K562 (cell line): ENCODE measurements around the gene PRELID1. TPM values are rescaled to one million over a fixed set of nuclear protein-coding genes. Genes with fewer than 3 reads are reported as not detected.

Experiments used
- ARNT ChIP-seq, 2 experiments: fragments of 450-650 bp; IDR thresholded peaks; 2 replicates each; pipeline ENCODE4 v1.6.1; 2016; ENCODE audit warnings: mild to moderate bottlenecking in 1 of 2
- HDAC8 ChIP-seq: fragments of 450-650 bp; IDR thresholded peaks from 2 replicates; pipeline ENCODE4 v1.6.1; 2016; ENCODE audit warnings: mild to moderate bottlenecking, missing genetic modification characterization, moderate library complexity, missing compliant biosample characterization
- ILF3 ChIP-seq: fragments of 450-650 bp; IDR thresholded peaks from 2 replicates; pipeline ENCODE4 v1.6.1; 2018; ENCODE audit warnings: antibody characterized with exemption, mild to moderate bottlenecking, moderate library complexity, borderline replicate concordance
- LEF1 ChIP-seq: fragments of 450-650 bp; IDR thresholded peaks from 2 replicates; pipeline ENCODE4 v1.6.1; 2016; ENCODE audit warnings: mild to moderate bottlenecking
- MAFG ChIP-seq: fragments of 450-650 bp; conservative IDR thresholded peaks from 2 replicates; pipeline ENCODE4 v1.6.1; 2016; ENCODE audit warnings: missing genetic modification characterization, missing compliant biosample characterization
- NELFE ChIP-seq: IDR thresholded peaks from 2 replicates; pipeline ENCODE4 v1.6.1; 2011; ENCODE audit warnings: mild to moderate bottlenecking; ENCODE audit not compliant: insufficient read depth, insufficient read length
- PHF21A ChIP-seq: fragments of 450-650 bp; IDR thresholded peaks from 2 replicates; pipeline ENCODE4 v1.6.1; 2017; ENCODE audit warnings: low read depth, borderline replicate concordance
- PRMT5 ChIP-seq: sonication (generic); formaldehyde crosslinking; IDR thresholded peaks from 2 replicates; pipeline ENCODE4 v1.5.0; 2020; ENCODE audit warnings: missing genetic modification reagents
- SPI1 ChIP-seq: IDR thresholded peaks from 2 replicates; pipeline ENCODE4 v1.6.1; 2011; ENCODE audit warnings: low read depth, low read length, control low read depth, borderline replicate concordance
- U2AF1 ChIP-seq: fragments of 200-400 bp; formaldehyde crosslinking; optimal IDR thresholded peaks from 2 replicates; pipeline ENCODE3; 2017; ENCODE audit warnings: mild to moderate bottlenecking, low read depth, low read length, moderate library complexity
- ZNF165 ChIP-seq: fragments of 250-450 bp; sonication (Bioruptor Pico); IDR thresholded peaks from 2 replicates; pipeline ENCODE4 v1.4.0; 2020; ENCODE audit warnings: borderline replicate concordance
- ZNF41 ChIP-seq: fragments of 250-450 bp; sonication (Bioruptor Pico); conservative IDR thresholded peaks from 2 replicates; pipeline ENCODE4 v1.4.0; 2020; ENCODE audit warnings: mild to moderate bottlenecking
- polyA plus RNA-seq, 8 experiments: library from polyadenylated mRNA; depleted of rRNA in 4 of 8; stranded (reverse) in 5 of 8; unstranded in 3 of 8; fragments of >200 nt; fragmentation: Nextera tagmentation in 2 of 8; fragmentation: Illumina TruSeq in 1 of 8; extraction: Ambion mirVana in 2 of 8; extraction: Trizol in 1 of 8; gene quantifications; 2 replicates each; pipeline versions ENCODE4 v1.2.1 to v1.2.3, GENCODE V29; 2011 to 2014; ENCODE audit warnings: inconsistent platforms in 1 of 8, missing spikeins in 1 of 8
- total RNA-seq, 7 experiments: library from RNA; depleted of rRNA in 6 of 7; stranded (reverse); fragments of >200 nt in 6 of 7; fragmentation: Illumina TruSeq in 2 of 7; extraction: Trizol in 2 of 7; gene quantifications; 2 replicates each; pipeline versions ENCODE4 v1.2.1 to v1.2.3, GENCODE V29; 2011 to 2021; ENCODE audit warnings: low replicate concordance in 1 of 7
- TF ChIP-seq, protein P1 (sequence below): fragments of 450-650 bp; IDR thresholded peaks from 2 replicates; pipeline ENCODE4 v1.6.1; 2016; ENCODE audit warnings: mild to moderate bottlenecking
- TF ChIP-seq, protein P2 (sequence below), 2 experiments: fragments of 450-650 bp; IDR thresholded peaks; 2 replicates each; pipeline ENCODE4 v1.6.1; 2018; ENCODE audit warnings: mild to moderate bottlenecking in 2 of 2, low read depth in 1 of 2; ENCODE audit not compliant: partially characterized antibody in 2 of 2
- TF ChIP-seq, protein P3 (sequence below): sonication (generic); formaldehyde crosslinking; IDR thresholded peaks from 2 replicates; pipeline ENCODE4 v1.8.1; 2023; ENCODE audit warnings: missing genetic modification reagents, mild to moderate bottlenecking, borderline replicate concordance

PRELID1 gene
- total and polyA plus RNA-seq, 9 of the 15 experiments (the other 6 are each of a cell fraction or from before 2014, with no cell fraction given): 40.1 to 484 (median 340) TPM

DNA sequence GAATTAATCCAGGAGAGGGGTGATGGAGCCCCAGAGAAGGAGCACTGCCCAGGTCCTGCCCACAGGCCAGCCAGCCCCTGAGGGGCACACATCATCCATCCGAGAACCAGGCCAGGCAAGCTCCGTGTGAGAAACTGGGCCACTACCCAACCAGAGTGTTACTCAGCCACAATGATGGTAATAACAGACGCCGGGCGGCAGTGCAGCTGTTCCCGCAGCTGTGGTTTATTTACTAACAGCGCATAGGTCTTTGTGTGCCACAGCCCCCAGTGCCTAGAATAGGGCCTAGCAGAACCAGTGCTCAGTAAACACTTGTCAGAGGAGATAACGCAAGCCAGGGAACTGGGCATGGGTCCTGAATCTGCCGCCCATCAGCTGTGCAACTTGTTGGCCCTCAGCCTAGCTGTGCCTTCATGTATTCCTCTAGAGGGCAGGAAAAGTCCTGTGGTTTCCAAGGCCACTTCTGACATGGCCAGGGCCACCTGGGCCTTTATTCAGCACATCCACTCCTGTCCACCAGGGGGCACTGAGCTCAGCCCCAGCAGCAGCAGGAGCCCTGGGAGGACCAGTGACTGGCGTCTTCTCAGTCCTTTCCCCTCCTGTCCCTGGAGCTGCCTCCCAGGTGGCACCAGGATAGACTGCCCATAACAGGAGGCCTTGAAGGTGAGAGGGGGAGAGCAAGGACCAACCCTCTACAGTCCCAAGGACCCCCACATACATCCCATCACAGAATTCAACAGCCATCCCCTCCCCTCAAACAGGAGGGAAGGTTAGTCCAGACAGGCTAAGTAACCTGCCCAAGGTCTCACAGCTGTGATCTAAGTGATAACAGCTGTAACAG is 6.0 kb downstream of the PRELID1 start (continued):
- TF ChIP-seq, protein P1, sequence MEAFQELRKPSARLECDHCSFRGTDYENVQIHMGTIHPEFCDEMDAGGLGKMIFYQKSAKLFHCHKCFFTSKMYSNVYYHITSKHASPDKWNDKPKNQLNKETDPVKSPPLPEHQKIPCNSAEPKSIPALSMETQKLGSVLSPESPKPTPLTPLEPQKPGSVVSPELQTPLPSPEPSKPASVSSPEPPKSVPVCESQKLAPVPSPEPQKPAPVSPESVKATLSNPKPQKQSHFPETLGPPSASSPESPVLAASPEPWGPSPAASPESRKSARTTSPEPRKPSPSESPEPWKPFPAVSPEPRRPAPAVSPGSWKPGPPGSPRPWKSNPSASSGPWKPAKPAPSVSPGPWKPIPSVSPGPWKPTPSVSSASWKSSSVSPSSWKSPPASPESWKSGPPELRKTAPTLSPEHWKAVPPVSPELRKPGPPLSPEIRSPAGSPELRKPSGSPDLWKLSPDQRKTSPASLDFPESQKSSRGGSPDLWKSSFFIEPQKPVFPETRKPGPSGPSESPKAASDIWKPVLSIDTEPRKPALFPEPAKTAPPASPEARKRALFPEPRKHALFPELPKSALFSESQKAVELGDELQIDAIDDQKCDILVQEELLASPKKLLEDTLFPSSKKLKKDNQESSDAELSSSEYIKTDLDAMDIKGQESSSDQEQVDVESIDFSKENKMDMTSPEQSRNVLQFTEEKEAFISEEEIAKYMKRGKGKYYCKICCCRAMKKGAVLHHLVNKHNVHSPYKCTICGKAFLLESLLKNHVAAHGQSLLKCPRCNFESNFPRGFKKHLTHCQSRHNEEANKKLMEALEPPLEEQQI: no peak
- TF ChIP-seq PRMT5 (CRISPR knock-in tag) (no peak), LEF1 (no peak), U2AF1 (no peak), ARNT (IDR thresholded peaks at IDR 0.05) (no peak), HDAC8 (no peak), PHF21A (no peak), ZNF41 (CRISPR knock-in tag) (no peak), ZNF165 (CRISPR knock-in tag) (no peak), ILF3 (no peak), NELFE (no peak), MAFG (tag) (no peak), SPI1 (no peak)
- TF ChIP-seq, protein P2, sequence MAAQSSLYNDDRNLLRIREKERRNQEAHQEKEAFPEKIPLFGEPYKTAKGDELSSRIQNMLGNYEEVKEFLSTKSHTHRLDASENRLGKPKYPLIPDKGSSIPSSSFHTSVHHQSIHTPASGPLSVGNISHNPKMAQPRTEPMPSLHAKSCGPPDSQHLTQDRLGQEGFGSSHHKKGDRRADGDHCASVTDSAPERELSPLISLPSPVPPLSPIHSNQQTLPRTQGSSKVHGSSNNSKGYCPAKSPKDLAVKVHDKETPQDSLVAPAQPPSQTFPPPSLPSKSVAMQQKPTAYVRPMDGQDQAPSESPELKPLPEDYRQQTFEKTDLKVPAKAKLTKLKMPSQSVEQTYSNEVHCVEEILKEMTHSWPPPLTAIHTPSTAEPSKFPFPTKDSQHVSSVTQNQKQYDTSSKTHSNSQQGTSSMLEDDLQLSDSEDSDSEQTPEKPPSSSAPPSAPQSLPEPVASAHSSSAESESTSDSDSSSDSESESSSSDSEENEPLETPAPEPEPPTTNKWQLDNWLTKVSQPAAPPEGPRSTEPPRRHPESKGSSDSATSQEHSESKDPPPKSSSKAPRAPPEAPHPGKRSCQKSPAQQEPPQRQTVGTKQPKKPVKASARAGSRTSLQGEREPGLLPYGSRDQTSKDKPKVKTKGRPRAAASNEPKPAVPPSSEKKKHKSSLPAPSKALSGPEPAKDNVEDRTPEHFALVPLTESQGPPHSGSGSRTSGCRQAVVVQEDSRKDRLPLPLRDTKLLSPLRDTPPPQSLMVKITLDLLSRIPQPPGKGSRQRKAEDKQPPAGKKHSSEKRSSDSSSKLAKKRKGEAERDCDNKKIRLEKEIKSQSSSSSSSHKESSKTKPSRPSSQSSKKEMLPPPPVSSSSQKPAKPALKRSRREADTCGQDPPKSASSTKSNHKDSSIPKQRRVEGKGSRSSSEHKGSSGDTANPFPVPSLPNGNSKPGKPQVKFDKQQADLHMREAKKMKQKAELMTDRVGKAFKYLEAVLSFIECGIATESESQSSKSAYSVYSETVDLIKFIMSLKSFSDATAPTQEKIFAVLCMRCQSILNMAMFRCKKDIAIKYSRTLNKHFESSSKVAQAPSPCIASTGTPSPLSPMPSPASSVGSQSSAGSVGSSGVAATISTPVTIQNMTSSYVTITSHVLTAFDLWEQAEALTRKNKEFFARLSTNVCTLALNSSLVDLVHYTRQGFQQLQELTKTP (IDR thresholded peaks at IDR 0.05; ENCODE audit: low read depth in 1 of 2, partially characterized antibody in 2 of 2): no peak
- TF ChIP-seq, protein P3, sequence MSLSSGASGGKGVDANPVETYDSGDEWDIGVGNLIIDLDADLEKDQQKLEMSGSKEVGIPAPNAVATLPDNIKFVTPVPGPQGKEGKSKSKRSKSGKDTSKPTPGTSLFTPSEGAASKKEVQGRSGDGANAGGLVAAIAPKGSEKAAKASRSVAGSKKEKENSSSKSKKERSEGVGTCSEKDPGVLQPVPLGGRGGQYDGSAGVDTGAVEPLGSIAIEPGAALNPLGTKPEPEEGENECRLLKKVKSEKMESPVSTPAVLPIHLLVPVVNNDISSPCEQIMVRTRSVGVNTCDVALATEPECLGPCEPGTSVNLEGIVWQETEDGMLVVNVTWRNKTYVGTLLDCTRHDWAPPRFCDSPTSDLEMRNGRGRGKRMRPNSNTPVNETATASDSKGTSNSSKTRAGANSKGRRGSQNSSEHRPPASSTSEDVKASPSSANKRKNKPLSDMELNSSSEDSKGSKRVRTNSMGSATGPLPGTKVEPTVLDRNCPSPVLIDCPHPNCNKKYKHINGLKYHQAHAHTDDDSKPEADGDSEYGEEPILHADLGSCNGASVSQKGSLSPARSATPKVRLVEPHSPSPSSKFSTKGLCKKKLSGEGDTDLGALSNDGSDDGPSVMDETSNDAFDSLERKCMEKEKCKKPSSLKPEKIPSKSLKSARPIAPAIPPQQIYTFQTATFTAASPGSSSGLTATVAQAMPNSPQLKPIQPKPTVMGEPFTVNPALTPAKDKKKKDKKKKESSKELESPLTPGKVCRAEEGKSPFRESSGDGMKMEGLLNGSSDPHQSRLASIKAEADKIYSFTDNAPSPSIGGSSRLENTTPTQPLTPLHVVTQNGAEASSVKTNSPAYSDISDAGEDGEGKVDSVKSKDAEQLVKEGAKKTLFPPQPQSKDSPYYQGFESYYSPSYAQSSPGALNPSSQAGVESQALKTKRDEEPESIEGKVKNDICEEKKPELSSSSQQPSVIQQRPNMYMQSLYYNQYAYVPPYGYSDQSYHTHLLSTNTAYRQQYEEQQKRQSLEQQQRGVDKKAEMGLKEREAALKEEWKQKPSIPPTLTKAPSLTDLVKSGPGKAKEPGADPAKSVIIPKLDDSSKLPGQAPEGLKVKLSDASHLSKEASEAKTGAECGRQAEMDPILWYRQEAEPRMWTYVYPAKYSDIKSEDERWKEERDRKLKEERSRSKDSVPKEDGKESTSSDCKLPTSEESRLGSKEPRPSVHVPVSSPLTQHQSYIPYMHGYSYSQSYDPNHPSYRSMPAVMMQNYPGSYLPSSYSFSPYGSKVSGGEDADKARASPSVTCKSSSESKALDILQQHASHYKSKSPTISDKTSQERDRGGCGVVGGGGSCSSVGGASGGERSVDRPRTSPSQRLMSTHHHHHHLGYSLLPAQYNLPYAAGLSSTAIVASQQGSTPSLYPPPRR: no peak
